Astrocyte (in vitro differentiated cells and primary cell): ENCODE measurements around the gene GPR119.

Experiments used
- CTCF ChIP-seq: IDR thresholded peaks from 2 replicates; pipeline ENCODE4 v1.5.1; 2011; ENCODE audit warnings: low read depth, mild to moderate bottlenecking, inconsistent platforms, low read length, moderate library complexity; ENCODE audit not compliant: insufficient read depth
- EZH2 ChIP-seq: IDR thresholded peaks from 2 replicates; pipeline ENCODE4 v1.6.1; 2012; ENCODE audit warnings: mild to moderate bottlenecking, low read length, inconsistent platforms; ENCODE audit not compliant: insufficient read depth

GRCh38 chrX:130418066-130418465, 32.6 kb upstream of the GPR119 start:
- TF ChIP-seq CTCF: no peak
- TF ChIP-seq EZH2: no peak
